Middle frontal gyrus (tissue), 1 donor: Measurements from ENCODE around the gene REEP3.
"Not testable (repeated sequence)": the region's sequence is repeated elsewhere in the genome, so short reads cannot be mapped to it uniquely, and the experiment has no call there.

Experiments
- DNase-seq: peaks from one replicate; pipeline ENCODE4 v3.0.0-alpha.2; 2015; ENCODE audit warnings: low spot score; ENCODE audit errors: extremely low spot score

The REEP3 gene

GRCh38 chr10:63520500-63521415, at the start of gene REEP3:
Gene REEP3, plus strand, starts transcription at chr10:63521401. Its CDS starts 145 bp downstream, at chr10:63521546.
- DNase-seq, result no peak

- no peak for DNase-seq
These were observed 46.7 kb upstream of the REEP3 start for GRCh38 chr10:63474488-63474887.

GRCh38 chr10:63477927-63478326, 43.3 kb upstream of the REEP3 start:
- no peak for DNase-seq

- DNase-seq, result no peak
These were observed 42.6 kb upstream of the REEP3 start for GRCh38 chr10:63478564-63478963.

- no peak for DNase-seq
These were observed 41.0 kb upstream of the REEP3 start for GRCh38 chr10:63480237-63480636.

- no peak for DNase-seq
These were observed 39.3 kb upstream of the REEP3 start for GRCh38 chr10:63481815-63482421.

GRCh38 chr10:63483983-63484382, 37.2 kb upstream of the REEP3 start:
- no peak for DNase-seq

GRCh38 chr10:63487990-63488389, 33.2 kb upstream of the REEP3 start:
- no peak for DNase-seq

GRCh38 chr10:63489838-63490237, 31.4 kb upstream of the REEP3 start:
- DNase-seq, result no peak

GRCh38 chr10:63491588-63492316, 29.4 kb upstream of the REEP3 start:
- DNase-seq, result no peak

GRCh38 chr10:63492317-63492690, 28.9 kb upstream of the REEP3 start:
- DNase-seq, result not testable (repeated sequence)

- no peak for DNase-seq
These were observed 28.2 kb upstream of the REEP3 start for GRCh38 chr10:63493004-63493403.

- no peak for DNase-seq
These were observed 26.2 kb upstream of the REEP3 start for GRCh38 chr10:63494951-63495350.

GRCh38 chr10:63496561-63496960, 24.6 kb upstream of the REEP3 start:
- no peak for DNase-seq

GRCh38 chr10:63497321-63497720, 23.9 kb upstream of the REEP3 start:
- no peak for DNase-seq

GRCh38 chr10:63498665-63499064, 22.5 kb upstream of the REEP3 start:
- no peak for DNase-seq

GRCh38 chr10:63500551-63500950, 20.6 kb upstream of the REEP3 start:
- DNase-seq, result not testable (repeated sequence)

- DNase-seq, result no peak
These were observed 19.2 kb upstream of the REEP3 start for GRCh38 chr10:63501954-63502353.

GRCh38 chr10:63502832-63503231, 18.4 kb upstream of the REEP3 start:
- DNase-seq, result no peak

GRCh38 chr10:63503395-63503794, 17.8 kb upstream of the REEP3 start:
- no peak for DNase-seq

GRCh38 chr10:63504145-63504881, 16.9 kb upstream of the REEP3 start:
- no peak for DNase-seq
